ENCODE data around the gene ATF4. TPM values are rescaled to one million over a fixed set of nuclear protein-coding genes. Genes with fewer than 3 reads are reported as not detected.

Gene ATF4
- total RNA-seq, 1 experiment from 2014 or later: 238 TPM

GRCh38 chr22:39535831-39536449, 15.6 kb downstream of the ATF4 start:
- peaks cover 5% of the 10 kb centered on the region; the same call in 1 of the 2 replicates for H3K4me1 ChIP-seq
- H3K27me3 ChIP-seq: no peaks in the 10 kb centered on the region
- peaks cover under 1% of the 10 kb centered on the region; the same call in 1 of the 2 replicates for H3K36me3 ChIP-seq
- no peaks in the 10 kb centered on the region for H3K9me3 ChIP-seq (replicated peaks)
- H3K4me3 ChIP-seq: no peak overlapping the region
- DNase-seq: no peak
- no peak overlapping the region for H3K27ac ChIP-seq

- Histone ChIP-seq H3K4me3 (no peak overlapping the region), H3K27ac (no peak overlapping the region), H3K4me1 (peaks cover 5% of the 10 kb centered on the region; the same call in 1 of the 2 replicates), H3K36me3 (no peaks in the 10 kb centered on the region), H3K9me3 (replicated peaks) (no peaks in the 10 kb centered on the region), H3K27me3 (no peaks in the 10 kb centered on the region)
- no peak for DNase-seq
Measured at GRCh38 chr22:39536711-39537110, 16.3 kb downstream of the ATF4 start.

DNA sequence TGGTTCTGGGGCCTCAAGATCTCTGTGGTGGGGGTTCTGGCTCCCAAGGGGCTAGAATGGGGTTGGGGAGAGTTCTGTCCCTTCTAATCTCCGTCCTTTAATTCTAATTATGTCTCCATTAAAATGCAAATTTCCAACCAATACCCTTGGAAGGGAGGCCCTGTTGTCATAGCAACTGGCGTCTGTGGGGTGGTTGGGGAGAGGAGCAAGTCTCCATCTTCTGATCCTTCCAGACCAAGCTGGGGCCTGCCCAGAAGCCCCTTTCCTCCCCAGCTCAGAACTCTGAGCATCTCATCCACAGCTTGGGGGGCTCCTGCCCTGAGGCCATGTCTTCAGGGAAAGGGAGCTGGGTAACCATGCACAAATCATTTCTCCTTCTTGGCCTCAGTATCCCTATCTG, 17.6 kb downstream of the ATF4 start:
- no peak for DNase-seq
- no peaks in the 10 kb centered on the region for H3K27me3 ChIP-seq
- no peaks in the 10 kb centered on the region for H3K36me3 ChIP-seq
- peaks cover 5% of the 10 kb centered on the region; the same call in 1 of the 2 replicates for H3K4me1 ChIP-seq
- H3K27ac ChIP-seq: no peak overlapping the region
- no peaks in the 10 kb centered on the region for H3K9me3 ChIP-seq (replicated peaks)
- no peak overlapping the region for H3K4me3 ChIP-seq

DNA sequence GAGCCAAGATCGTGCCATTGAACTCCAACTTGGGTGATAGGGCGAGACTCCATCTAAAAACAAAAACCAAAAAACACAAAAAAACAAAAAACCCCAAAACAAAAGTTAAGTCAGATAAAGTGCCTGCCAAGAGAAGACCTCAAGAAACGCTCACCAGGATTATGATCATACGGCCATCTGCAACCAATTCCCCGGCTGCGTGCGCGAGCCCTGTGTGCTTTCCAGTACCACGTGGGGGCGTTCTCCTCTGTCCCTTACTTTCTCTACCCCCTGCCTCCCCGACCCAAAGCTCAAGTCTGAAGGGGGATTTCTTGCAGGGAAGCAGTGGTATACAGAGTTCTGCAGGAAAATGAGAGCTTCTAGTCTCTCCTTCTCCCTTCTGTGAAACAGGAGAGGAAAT, 22.7 kb downstream of the ATF4 start:
- Histone ChIP-seq H3K4me3 (no peak overlapping the region), H3K36me3 (no peaks in the 10 kb centered on the region), H3K4me1 (no peaks in the 10 kb centered on the region), H3K27ac (no peak overlapping the region), H3K9me3 (replicated peaks) (no peaks in the 10 kb centered on the region), H3K27me3 (no peaks in the 10 kb centered on the region)
- DNase-seq: no peak

DNA sequence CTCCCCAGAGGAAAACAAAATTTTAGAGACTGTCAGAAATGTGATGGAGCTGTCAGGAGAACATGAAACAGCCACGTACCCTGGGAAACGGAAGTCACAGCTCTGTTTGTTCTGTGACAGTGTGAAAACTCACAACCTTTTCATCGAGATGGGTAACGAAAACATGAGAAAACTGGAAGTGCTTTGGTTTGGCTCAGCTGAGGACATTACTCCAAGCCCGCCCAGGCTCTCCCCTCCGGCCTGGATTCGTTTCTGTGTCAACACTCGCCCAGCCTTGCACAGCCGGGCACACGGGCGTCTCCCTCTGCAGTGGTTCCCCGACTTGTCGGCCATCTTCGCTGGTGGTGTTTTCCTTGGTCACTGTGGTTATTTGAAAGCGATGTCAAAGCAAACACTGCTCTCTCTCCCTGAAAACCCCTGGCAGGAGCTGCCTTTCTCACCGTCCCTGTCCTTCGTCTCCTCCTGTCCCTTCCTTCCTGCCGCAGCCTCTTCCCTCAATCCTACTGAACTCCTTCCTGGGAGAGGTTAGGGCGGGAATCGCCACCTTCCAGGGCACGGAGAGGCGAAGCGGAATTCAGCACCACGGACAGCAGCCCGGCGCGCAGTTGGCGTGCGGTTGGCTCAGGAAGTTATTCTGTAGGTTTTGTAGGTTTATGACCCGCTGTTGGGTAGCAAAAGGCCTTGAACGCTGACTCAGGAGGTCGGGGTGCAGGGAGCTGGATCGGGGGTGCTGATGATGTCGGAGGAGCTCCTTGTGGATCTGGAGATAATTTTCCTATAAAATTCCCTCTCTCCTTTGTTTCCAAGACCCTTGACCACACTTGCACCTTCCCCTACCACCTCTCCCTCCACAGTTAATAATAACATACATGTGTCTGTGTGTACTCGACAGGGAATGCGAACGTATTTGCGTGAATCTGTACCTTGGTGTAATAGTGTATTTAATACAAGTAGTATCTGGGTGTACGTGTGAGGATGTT, 25.3 kb downstream of the ATF4 start:
- no peak overlapping the region for H3K4me3 ChIP-seq
- DNase-seq: no peak
- H3K9me3 ChIP-seq (replicated peaks): no peaks in the 10 kb centered on the region
- H3K27ac ChIP-seq: no peak overlapping the region
- H3K27me3 ChIP-seq: no peaks in the 10 kb centered on the region
- no peaks in the 10 kb centered on the region for H3K36me3 ChIP-seq
- no peaks in the 10 kb centered on the region for H3K4me1 ChIP-seq

DNA sequence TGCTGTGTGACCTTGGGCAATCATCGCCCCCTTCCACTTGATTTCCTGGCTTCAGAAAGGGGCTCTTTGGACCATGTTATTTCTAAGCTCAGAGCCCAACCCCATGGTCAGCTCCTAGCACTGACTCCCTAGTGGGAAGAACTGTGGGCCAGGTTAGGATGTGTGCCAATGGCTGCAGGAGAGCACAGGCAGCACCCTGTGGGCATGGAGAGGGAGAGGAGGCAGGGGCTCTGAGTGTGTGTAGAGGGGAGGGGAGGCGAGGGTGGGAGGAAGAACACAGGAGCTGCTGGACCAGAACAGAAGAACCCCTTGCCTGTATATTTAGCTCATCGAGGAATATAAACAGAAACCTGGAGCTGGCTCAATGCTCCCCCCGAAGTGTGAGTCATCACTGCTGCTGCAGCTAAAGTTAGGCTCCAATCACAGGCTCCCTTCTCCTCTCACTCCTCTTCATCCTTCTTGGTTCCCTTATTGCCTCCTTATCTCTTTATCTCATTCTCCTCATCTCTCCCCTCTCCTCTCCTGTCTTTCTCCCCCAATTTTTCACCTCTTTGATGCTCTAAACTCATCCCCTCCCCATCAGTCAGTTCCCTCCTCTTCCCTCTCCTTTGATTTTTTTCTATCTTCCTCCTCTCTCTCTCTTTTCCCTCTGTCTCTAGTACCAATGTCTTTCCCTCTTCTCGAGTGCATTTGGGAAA, 26.7 kb downstream of the ATF4 start:
- Histone ChIP-seq H3K4me1 (no peaks in the 10 kb centered on the region), H3K9me3 (replicated peaks) (no peaks in the 10 kb centered on the region), H3K36me3 (no peaks in the 10 kb centered on the region), H3K27me3 (no peaks in the 10 kb centered on the region), H3K4me3 (no peak overlapping the region), H3K27ac (no peak overlapping the region)
- no peak for DNase-seq

DNA sequence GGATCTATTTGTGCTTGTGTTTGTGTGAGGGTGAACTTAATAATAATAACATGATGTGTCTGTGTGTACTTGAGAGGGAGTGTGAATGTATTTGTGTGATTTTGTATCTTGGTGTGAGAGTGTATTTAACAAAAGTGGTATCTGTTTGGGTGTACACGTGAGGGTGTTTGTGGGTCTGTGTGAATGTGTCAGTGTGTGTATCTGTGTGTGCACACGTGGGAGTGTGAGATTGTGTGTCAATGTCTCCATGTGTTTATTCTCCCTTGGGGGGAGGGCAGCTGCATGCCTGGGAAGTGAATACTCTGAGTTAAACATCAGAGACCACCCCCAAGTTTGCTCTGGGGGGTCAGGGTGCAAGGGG, 27.2 kb downstream of the ATF4 start:
- no peaks in the 10 kb centered on the region for H3K4me1 ChIP-seq
- no peak overlapping the region for H3K4me3 ChIP-seq
- no peaks in the 10 kb centered on the region for H3K9me3 ChIP-seq (replicated peaks)
- H3K36me3 ChIP-seq: no peaks in the 10 kb centered on the region
- no peak for DNase-seq
- H3K27me3 ChIP-seq: no peaks in the 10 kb centered on the region
- no peak overlapping the region for H3K27ac ChIP-seq

- no peaks in the 10 kb centered on the region for H3K36me3 ChIP-seq
- no peak for DNase-seq
- H3K27ac ChIP-seq: no peak overlapping the region
- H3K4me3 ChIP-seq: no peak overlapping the region
- H3K9me3 ChIP-seq (replicated peaks): no peaks in the 10 kb centered on the region
- H3K27me3 ChIP-seq: no peaks in the 10 kb centered on the region; the same call in 1 of the 2 replicates
- no peaks in the 10 kb centered on the region for H3K4me1 ChIP-seq
Measured at GRCh38 chr22:39553429-39553828, 33.1 kb downstream of the ATF4 start.

DNA sequence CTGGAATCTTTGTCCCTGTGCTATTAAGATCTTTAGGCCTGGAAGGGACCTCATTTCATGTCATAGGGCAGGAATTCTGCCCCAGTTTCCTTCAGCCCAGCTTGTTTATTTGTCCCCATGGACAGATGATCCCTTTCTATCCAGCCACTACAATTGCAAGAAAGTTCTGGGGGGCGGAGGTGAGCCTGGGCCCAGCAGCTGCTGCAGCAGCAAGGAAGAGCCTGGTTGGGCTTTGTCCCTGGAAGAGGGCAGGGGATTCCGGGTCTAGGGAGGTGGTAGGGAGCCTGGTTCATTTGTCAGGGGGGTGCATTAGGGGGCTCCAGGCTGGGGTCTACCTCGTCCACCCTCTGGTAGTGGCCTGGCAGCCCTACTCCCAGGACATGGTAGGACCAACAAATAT, 33.8 kb downstream of the ATF4 start:
- no peak for DNase-seq
- H3K27me3 ChIP-seq: no peaks in the 10 kb centered on the region; the same call in 1 of the 2 replicates
- no peak overlapping the region for H3K27ac ChIP-seq
- H3K9me3 ChIP-seq (replicated peaks): no peaks in the 10 kb centered on the region
- no peaks in the 10 kb centered on the region for H3K4me1 ChIP-seq
- no peaks in the 10 kb centered on the region for H3K36me3 ChIP-seq
- no peak overlapping the region for H3K4me3 ChIP-seq

DNA sequence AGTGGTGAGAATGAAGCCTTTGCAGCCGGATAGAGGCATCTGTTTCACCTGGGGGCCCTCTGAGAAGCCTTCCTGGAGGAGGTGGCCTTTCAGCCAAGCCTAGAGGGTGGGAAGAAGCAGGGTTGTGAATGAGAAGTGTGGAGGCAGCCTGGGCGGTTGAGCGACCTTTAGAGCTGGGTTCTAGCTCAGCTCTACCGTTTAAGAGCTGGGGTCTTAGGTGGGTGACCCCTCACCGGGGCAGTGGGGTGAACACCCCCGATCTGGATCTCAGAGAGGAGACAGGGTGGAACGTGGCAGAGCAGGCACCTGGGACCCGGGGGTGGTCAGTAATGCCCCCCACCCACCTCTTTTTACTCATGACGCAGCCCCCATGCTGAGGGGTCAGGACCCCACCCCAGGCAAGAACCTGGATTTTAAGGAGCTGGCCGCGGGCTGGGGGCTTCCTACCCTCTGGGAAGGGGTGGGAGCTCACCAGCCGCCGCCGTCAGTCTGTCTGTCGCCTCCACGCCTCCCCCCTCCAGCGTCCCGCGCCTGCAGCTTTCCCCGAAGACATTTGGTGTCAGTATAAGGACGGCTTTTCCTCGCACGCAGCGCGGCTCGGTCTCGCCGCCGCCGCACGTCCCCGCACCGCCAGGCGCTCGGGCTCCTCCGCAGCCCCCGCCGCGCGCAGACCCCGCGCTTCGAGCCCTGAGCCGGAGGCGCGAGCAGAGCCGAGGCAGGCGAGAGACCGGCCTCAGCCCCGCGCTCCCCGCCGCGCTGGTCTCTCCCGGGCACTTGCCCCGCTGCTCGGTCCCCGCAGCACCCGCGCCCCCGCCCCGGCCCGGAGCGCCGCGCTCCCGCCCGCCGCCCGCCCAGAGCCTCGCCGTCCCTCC, 36.8 kb downstream of the ATF4 start:
- no peak for DNase-seq
- H3K27ac ChIP-seq: no peak overlapping the region
- no peaks in the 10 kb centered on the region for H3K4me1 ChIP-seq
- H3K9me3 ChIP-seq (replicated peaks): no peaks in the 10 kb centered on the region
- no peak overlapping the region for H3K4me3 ChIP-seq
- H3K27me3 ChIP-seq: no peaks in the 10 kb centered on the region; the same call in 1 of the 2 replicates
- H3K36me3 ChIP-seq: no peaks in the 10 kb centered on the region

DNA sequence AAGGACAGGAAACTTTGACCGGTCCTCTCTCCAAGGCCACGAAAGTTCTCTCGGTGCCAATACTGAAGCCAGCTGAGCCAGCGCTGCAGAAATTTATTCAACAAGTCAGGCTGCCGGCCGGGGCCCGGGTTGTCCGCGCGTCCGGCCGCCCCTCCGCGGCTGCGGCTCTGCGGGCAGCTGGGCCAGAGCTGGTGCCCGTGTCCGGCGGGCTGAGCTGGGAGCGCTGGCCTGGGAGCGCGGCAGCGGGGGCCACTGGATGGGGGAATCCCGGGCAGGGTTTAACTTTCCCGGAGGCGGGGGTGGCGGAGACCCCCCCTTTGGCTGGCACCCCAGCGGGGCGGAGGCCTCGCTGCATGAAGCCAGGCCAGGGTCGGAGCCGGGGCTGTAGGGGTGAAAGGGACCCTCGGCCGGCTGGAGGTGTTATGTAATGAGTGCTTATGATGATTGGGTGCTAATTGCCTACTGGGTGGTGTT, 37.9 kb downstream of the ATF4 start:
- no peaks in the 10 kb centered on the region for H3K9me3 ChIP-seq (replicated peaks)
- H3K36me3 ChIP-seq: no peaks in the 10 kb centered on the region
- no peaks in the 10 kb centered on the region for H3K27me3 ChIP-seq
- no peak overlapping the region for H3K27ac ChIP-seq
- DNase-seq: no peak
- no peak overlapping the region for H3K4me3 ChIP-seq
- H3K4me1 ChIP-seq: no peaks in the 10 kb centered on the region

DNA sequence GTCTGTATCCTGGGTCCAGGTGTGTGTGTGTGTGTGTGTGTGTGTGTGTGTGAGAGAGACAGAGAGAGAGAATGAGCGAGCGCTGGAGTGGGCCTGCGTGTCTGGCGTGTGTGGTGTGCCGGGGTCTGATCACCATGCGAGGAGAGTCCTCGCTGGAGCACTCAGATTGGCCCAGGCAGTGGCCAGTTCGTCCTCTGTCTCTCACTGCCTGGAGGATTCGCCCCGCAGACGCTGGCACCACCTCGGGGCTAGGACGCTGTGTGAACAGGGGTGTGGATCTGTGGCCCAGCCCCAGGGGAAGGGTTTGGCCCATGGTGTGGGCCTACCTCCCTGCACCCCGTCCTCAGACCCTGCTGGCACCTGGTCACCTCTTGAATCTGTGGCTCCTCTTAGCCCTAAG, 38.6 kb downstream of the ATF4 start:
- Histone ChIP-seq H3K4me1 (no peaks in the 10 kb centered on the region), H3K27me3 (no peaks in the 10 kb centered on the region), H3K36me3 (no peaks in the 10 kb centered on the region), H3K27ac (no peak overlapping the region), H3K4me3 (no peak overlapping the region), H3K9me3 (replicated peaks) (no peaks in the 10 kb centered on the region)
- DNase-seq: no peak

- H3K27ac ChIP-seq: no peak overlapping the region
- DNase-seq: peak in 1 of 2 experiments; percentile 22
- H3K4me1 ChIP-seq: no peaks in the 10 kb centered on the region
- H3K36me3 ChIP-seq: no peaks in the 10 kb centered on the region
- H3K9me3 ChIP-seq (replicated peaks): no peaks in the 10 kb centered on the region
- no peak overlapping the region for H3K4me3 ChIP-seq
- no peaks in the 10 kb centered on the region for H3K27me3 ChIP-seq
Measured at GRCh38 chr22:39559456-39560105, 39.2 kb downstream of the ATF4 start.

DNA sequence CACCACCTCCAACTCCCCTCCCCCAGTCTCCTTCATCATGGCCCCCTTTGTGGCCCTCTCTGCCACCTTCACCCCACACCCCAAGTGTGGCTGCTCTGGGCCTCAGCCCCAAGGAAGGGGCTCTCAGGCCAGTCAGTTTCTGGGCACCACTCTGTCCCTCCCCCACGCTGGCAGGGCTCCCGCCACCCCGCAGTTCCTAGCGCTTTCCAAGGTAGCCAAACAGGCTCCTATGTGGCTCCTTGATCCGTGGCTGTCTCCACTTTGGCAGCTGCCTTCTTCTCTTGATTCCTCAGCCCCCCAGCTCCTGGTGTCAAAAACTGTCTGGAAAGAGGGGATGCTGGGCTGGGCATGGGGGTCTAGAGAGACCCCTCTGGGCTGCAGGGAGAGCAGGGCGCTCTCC, 39.8 kb downstream of the ATF4 start:
- DNase-seq: no peak

More for the DNA sequence above, 39.8 kb downstream of the ATF4 start:
- no peak overlapping the region for H3K27ac ChIP-seq
- H3K4me3 ChIP-seq: no peak overlapping the region
- H3K9me3 ChIP-seq (replicated peaks): no peaks in the 10 kb centered on the region
- no peaks in the 10 kb centered on the region for H3K36me3 ChIP-seq
- no peaks in the 10 kb centered on the region for H3K4me1 ChIP-seq
- no peaks in the 10 kb centered on the region for H3K27me3 ChIP-seq
